ENCODE results near the gene CABLES2.

- TF ChIP-seq CTCF (IDR thresholded peaks at IDR 0.05 in 2 of 3, conservative IDR thresholded peaks at IDR 0.05 in 1 of 3; ENCODE audit: borderline replicate concordance in 1 of 3, insufficient read depth in 1 of 3, low read depth in 2 of 3, low read length in 2 of 3) (no peak), POLR2A (IDR thresholded peaks at IDR 0.05; ENCODE audit: borderline replicate concordance, extremely low read depth, insufficient read depth, insufficient read length) (no peak), ATF3 (IDR thresholded peaks at IDR 0.05) (no peak), POLR2AphosphoS5 (IDR thresholded peaks at IDR 0.05; ENCODE audit: low read depth, low read length) (no peak), ZNF274 (IDR thresholded peaks at IDR 0.05; ENCODE audit: low read depth, low read length) (no peak), EZH2 (IDR thresholded peaks at IDR 0.05) (no peak), REST (IDR thresholded peaks at IDR 0.05; ENCODE audit: low read depth) (no peak), CEBPB (IDR thresholded peaks at IDR 0.05; ENCODE audit: low read depth) (no peak), EGR1 (IDR thresholded peaks at IDR 0.05; ENCODE audit: low read depth) (no peak), YY1 (IDR thresholded peaks at IDR 0.05; ENCODE audit: extremely low read depth, insufficient replicate concordance, low read depth, low read length) (no peak), SIN3A (IDR thresholded peaks at IDR 0.05; ENCODE audit: low read depth) (no peak), ELF1 (IDR thresholded peaks at IDR 0.05; ENCODE audit: borderline replicate concordance, low read depth) (no peak)
Measured at GRCh38 chr20:62439218-62439617, 32.1 kb upstream of the CABLES2 start.
